Smooth muscle cell (in vitro differentiated cells): ENCODE measurements around the gene KLHDC9. TPM values are rescaled to one million over a fixed set of nuclear protein-coding genes. Genes with fewer than 3 reads are reported as not detected.
A peak's percentile ranks its signal among the peaks of the same experiment; 100 is the strongest.

ENCODE experiments used
- DNase-seq: peaks from one replicate; lab custom pipeline; 2025; ENCODE audit not compliant: unreplicated experiment; lab: John Stamatoyannopoulos, UW
- H2AFZ ChIP-seq: fragments of 200-600 bp; sonication (generic); 2 replicates; pipeline ENCODE4 v1.6.0; 2016; ENCODE audit warnings: antibody characterized with exemption, low read depth, mild to moderate bottlenecking
- H3F3A ChIP-seq: fragments of 200-600 bp; sonication (generic); 2 replicates; pipeline ENCODE4 v1.6.0; 2017; ENCODE audit warnings: antibody characterized with exemption, low read depth
- H3K27ac ChIP-seq: fragments of 200-600 bp; sonication (generic); 2 replicates; pipeline ENCODE4 v1.5.1; 2016; ENCODE audit warnings: low read depth, mild to moderate bottlenecking
- H3K27me3 ChIP-seq: fragments of 200-600 bp; sonication (generic); 2 replicates; pipeline ENCODE4 v1.6.1; 2016; ENCODE audit warnings: low read depth, mild to moderate bottlenecking
- H3K36me3 ChIP-seq: fragments of 200-600 bp; sonication (generic); 2 replicates; pipeline ENCODE4 v1.5.1; 2016; ENCODE audit warnings: low read depth
- H3K4me1 ChIP-seq: fragments of 200-600 bp; sonication (generic); 2 replicates; pipeline ENCODE4 v1.5.1; 2016; ENCODE audit warnings: low read depth
- H3K4me2 ChIP-seq: fragments of 200-600 bp; sonication (generic); 2 replicates; pipeline ENCODE4 v1.6.0; 2016; ENCODE audit warnings: mild to moderate bottlenecking
- H3K4me3 ChIP-seq: fragments of 200-600 bp; sonication (generic); 2 replicates; pipeline ENCODE4 v1.5.1; 2016; ENCODE audit warnings: mild to moderate bottlenecking
- H3K79me2 ChIP-seq: fragments of 200-600 bp; sonication (generic); 2 replicates; pipeline ENCODE4 v1.6.0; 2016; ENCODE audit warnings: low read depth, mild to moderate bottlenecking
- H3K9ac ChIP-seq: fragments of 200-600 bp; sonication (generic); 2 replicates; pipeline ENCODE4 v1.6.0; 2016; ENCODE audit warnings: low read depth
- H3K9me3 ChIP-seq: fragments of 200-600 bp; sonication (generic); replicated peaks from 2 replicates; pipeline ENCODE4 v1.5.1; 2016; ENCODE audit warnings: low read depth
- H4K20me1 ChIP-seq: fragments of 200-600 bp; sonication (generic); 2 replicates; pipeline ENCODE4 v1.6.0; 2016; ENCODE audit warnings: low read depth
- WGBS: methylation state at CpG from one replicate; pipeline ENCODE4 v1.1.7; 2016; ENCODE audit warnings: low lambda C conversion rate; 5-methylcytosine and 5-hydroxymethylcytosine counted together
- polyA plus RNA-seq: library from polyadenylated mRNA; unstranded; fragments of >200 nt; fragmentation: Nextera tagmentation; extraction: Ambion mirVana; gene quantifications from 2 replicates; pipeline ENCODE4 v1.2.1, GENCODE V29; 2016
- total RNA-seq: library from RNA; depleted of rRNA; stranded (reverse); fragments of >200 nt; gene quantifications from 2 replicates; pipeline ENCODE4 v1.2.3, GENCODE V29; 2014
- TF ChIP-seq, protein P1 (sequence below): fragments of 200-600 bp; sonication (generic); IDR thresholded peaks from 2 replicates; pipeline ENCODE4 v1.5.1; 2017; ENCODE audit warnings: borderline replicate concordance, mild to moderate bottlenecking, antibody characterized with exemption; ENCODE audit not compliant: insufficient read depth, poor library complexity, severe bottlenecking

KLHDC9 gene
- total and polyA plus RNA-seq, 2 experiments from 2014 or later: 2.2 to 4.6 TPM

DNA sequence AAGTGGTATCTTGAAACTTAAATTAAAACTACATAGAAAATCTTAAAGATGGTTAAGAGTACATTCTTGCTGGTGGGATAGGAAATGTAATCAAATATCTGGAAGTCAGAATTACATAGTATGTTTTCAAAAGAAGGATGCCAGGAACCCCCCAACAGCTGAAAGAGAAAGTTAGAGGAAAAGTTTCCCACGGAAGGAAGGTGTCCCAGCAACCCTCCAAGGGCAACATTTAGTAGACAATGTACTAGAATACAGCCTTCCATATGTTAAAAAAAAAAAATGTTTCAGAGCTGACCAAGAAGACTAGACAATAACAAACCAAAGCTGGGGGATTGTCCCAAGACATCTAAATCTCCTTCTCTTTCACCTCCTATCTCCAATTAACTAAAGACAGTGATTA, 32.1 kb downstream of the KLHDC9 start:
- peak overlapping the region; percentile 85 for H3K4me2 ChIP-seq
- WGBS: 64% methylated on average over 1 of the region's 1 CpG
- peaks cover 5% of the 10 kb centered on the region for H3F3A ChIP-seq

DNA sequence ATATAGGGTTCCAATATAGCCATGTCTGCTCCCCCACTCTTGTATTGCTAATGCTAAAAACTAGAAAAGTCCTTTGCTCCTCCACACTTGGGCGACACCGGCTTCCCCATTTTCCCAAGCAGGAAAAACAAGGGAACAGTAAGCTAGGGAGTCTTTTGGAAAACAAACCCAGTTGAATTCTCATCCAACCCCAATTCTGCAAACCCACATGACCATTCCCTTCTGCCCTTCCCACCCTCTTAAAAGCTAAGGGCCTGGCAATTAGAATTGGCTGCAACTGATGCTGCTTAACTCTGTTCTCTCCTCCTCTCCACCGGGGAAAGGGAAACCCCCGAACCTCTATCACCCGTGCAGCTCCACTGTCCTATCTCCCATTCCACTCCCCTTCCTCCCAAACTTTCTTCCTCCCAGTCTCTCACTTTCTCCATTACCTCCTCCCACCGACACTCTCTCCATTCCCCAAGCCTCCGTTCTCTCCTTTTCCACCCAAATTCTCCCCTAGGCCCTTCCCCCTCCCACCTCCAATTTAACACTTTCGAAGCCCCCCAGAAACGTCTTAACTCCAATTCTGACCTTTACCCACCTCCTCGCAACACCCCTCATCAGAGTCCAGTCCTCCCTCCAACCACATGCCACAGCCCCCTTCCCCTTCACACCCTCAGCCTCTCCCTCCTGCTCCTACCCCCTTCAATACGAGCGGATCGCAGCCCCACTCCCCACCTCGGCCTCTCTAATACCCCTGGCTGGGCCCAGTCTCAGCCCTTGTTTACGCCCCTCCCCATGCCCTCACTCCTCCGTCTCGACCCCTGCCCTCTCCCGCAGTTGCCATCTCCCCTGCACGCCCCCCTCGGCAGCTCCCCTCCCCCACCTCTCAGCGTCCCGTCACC, 33.6 kb downstream of the KLHDC9 start:
- H3K4me1 ChIP-seq: peaks cover 19% of the 10 kb centered on the region
- TF ChIP-seq, protein P1, sequence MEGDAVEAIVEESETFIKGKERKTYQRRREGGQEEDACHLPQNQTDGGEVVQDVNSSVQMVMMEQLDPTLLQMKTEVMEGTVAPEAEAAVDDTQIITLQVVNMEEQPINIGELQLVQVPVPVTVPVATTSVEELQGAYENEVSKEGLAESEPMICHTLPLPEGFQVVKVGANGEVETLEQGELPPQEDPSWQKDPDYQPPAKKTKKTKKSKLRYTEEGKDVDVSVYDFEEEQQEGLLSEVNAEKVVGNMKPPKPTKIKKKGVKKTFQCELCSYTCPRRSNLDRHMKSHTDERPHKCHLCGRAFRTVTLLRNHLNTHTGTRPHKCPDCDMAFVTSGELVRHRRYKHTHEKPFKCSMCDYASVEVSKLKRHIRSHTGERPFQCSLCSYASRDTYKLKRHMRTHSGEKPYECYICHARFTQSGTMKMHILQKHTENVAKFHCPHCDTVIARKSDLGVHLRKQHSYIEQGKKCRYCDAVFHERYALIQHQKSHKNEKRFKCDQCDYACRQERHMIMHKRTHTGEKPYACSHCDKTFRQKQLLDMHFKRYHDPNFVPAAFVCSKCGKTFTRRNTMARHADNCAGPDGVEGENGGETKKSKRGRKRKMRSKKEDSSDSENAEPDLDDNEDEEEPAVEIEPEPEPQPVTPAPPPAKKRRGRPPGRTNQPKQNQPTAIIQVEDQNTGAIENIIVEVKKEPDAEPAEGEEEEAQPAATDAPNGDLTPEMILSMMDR: no peak

More for the DNA sequence above, 32.1 kb downstream of the KLHDC9 start:
- Histone ChIP-seq H3K79me2 (peaks cover 82% of the 10 kb centered on the region), H3K4me3 (peak overlapping the region; percentile 65), H3K27ac (peak overlapping the region; percentile 1), H3K9me3 (no peaks in the 10 kb centered on the region), H2AFZ (no peak overlapping the region), H3K36me3 (peaks cover 3% of the 10 kb centered on the region), H3K9ac (no peak overlapping the region), H3K27me3 (no peaks in the 10 kb centered on the region), H4K20me1 (peaks cover 50% of the 10 kb centered on the region), H3K4me1 (peaks cover 19% of the 10 kb centered on the region)
- no peak for DNase-seq
- TF ChIP-seq, protein P1: no peak

DNA sequence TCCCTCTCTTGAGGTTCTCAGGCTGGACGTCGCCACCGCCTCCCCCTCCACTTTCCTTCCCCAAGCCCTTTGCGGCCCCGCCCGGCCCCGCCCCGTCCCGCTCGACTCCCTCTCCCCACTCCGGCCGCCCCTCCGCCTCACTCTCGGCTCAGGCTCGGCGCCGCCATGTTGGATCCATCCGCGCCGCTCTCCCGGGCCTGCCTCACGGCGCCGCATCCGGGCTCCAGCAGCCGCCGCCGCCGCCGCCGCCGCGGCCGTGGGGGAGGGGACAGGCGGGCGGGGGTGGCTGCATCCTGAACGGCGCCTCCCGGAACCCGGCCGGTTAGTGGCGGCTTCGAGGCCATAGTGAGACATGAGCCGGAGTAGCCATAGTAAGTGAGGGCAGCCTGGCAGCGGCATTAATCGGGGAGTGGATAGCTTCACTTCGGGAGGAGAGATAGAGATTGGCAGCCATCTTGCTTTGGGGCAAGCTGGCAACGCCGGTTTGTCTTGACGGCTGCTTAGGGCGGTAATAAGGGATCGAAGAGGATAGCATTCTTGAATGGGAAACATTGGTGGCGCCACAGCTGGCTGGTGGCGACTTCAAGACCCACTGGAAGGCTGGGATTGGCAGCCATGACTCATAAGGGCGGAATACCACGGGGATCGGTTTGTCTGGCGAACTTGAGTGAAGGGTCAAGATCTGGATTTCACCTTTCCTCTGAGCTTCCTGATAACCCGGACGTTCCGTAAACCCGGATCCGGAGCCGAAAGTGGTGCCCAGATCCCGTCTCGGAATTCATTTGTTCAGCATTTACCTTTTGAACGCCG, 34.5 kb downstream of the KLHDC9 start, which contains the start of gene DEDD:
Gene DEDD (minus strand): TSS at position 258 of the 810 bp plus-strand sequence. CDS start 8,205 bp downstream, outside the sequence.
- peaks cover 73% of the 10 kb centered on the region for H3K79me2 ChIP-seq
- under 1% methylated on average over 39 of the region's 68 CpGs for WGBS
- H3F3A ChIP-seq: peaks cover 5% of the 10 kb centered on the region
- peak; percentile 95 for DNase-seq
- H3K36me3 ChIP-seq: peaks cover 3% of the 10 kb centered on the region
- H3K4me1 ChIP-seq: peaks cover 19% of the 10 kb centered on the region
- peak within 1 kb of the TSS; percentile 93 for H3K27ac ChIP-seq
- peak within 1 kb of the TSS; percentile 65 for H3K4me3 ChIP-seq
- H3K9me3 ChIP-seq: no peaks in the 10 kb centered on the region
- H2AFZ ChIP-seq: peak within 1 kb of the TSS; percentile 68
- peak within 1 kb of the TSS; percentile 95 for H3K9ac ChIP-seq
- no peaks in the 10 kb centered on the region for H3K27me3 ChIP-seq
- TF ChIP-seq, protein P1: no peak
- peak within 1 kb of the TSS; percentile 85 for H3K4me2 ChIP-seq
- H4K20me1 ChIP-seq: peaks cover 32% of the 10 kb centered on the region

More for the DNA sequence above, 33.6 kb downstream of the KLHDC9 start:
- peaks cover 3% of the 10 kb centered on the region for H3K36me3 ChIP-seq
- peak overlapping the region; percentile 93 for H3K27ac ChIP-seq
- peaks cover 40% of the 10 kb centered on the region for H4K20me1 ChIP-seq
- H3K27me3 ChIP-seq: no peaks in the 10 kb centered on the region
- H3K9me3 ChIP-seq: no peaks in the 10 kb centered on the region
- peak overlapping the region; percentile 65 for H3K4me3 ChIP-seq
- H3F3A ChIP-seq: peaks cover 5% of the 10 kb centered on the region
- peaks cover 81% of the 10 kb centered on the region for H3K79me2 ChIP-seq
- peak overlapping the region; percentile 95 for H3K9ac ChIP-seq
- H2AFZ ChIP-seq: peak overlapping the region; percentile 61
- 5% methylated on average over 10 of the region's 22 CpGs for WGBS
- H3K4me2 ChIP-seq: peak overlapping the region; percentile 85
- DNase-seq: no peak
